Heart right ventricle (tissue), 16 donors: ENCODE results near the gene TICAM1. TPM values are rescaled to one million over a fixed set of nuclear protein-coding genes. Genes with fewer than 3 reads are reported as not detected.
"Not testable (repeated sequence)": the region's sequence is repeated elsewhere in the genome, so short reads cannot be mapped to it uniquely, and the experiment has no call there.

Experiments
- ATAC-seq, 8 donors: fragments of 200-7000 bp; cut with Tn5 transposase; one replicate each; pipeline ENCODE4 v1.9.1; 2020; ENCODE audit warnings: mild to moderate bottlenecking in 8 of 8, moderate library complexity in 8 of 8, moderate number of reproducible peaks in 1 of 8
- DNase-seq, 2 donors: peaks; one replicate each; pipeline ENCODE4 v3.0.0-alpha.2; 2020
- H3K27ac ChIP-seq, 10 donors: fragments of 200-600 bp; sonication (generic) in 2 of 10; one replicate each; pipeline versions ENCODE4 v1.5.0 to v1.8.0; 2020 to 2022; ENCODE audit warnings: mild to moderate bottlenecking in 3 of 10
- H3K27me3 ChIP-seq, 7 donors: fragments of 200-600 bp; one replicate each; pipeline ENCODE4 v1.8.0; 2021 to 2022; ENCODE audit warnings: mild to moderate bottlenecking in 2 of 7
- H3K36me3 ChIP-seq, 9 donors: fragments of 200-600 bp; sonication (generic) in 1 of 9; one replicate each; pipeline versions ENCODE4 v1.5.0 to v1.8.0; 2020 to 2022; ENCODE audit warnings: mild to moderate bottlenecking in 2 of 9
- H3K4me1 ChIP-seq, 9 donors: fragments of 200-600 bp; sonication (generic) in 1 of 9; one replicate each; pipeline versions ENCODE4 v1.5.0 to v1.8.0; 2020 to 2022; ENCODE audit warnings: mild to moderate bottlenecking in 4 of 9
- H3K4me3 ChIP-seq, 10 donors: fragments of 200-600 bp; sonication (generic) in 2 of 10; one replicate each; pipeline versions ENCODE4 v1.5.0 to v1.8.0; 2020 to 2022; ENCODE audit warnings: mild to moderate bottlenecking in 7 of 10, moderate library complexity in 2 of 10
- H3K9me3 ChIP-seq, 11 donors: fragments of 200-600 bp in 10 of 11; sonication (generic) in 2 of 11; one replicate each; pipeline versions ENCODE4 v1.5.0 to v1.8.0; 2013 to 2022; ENCODE audit warnings: mild to moderate bottlenecking in 2 of 11, control low read depth in 1 of 11, moderate library complexity in 1 of 11
- CTCF ChIP-seq, 9 donors: fragments of 200-600 bp; sonication (generic) in 2 of 9; IDR thresholded peaks; one replicate each; pipeline versions ENCODE4 v1.5.0 to v1.8.0; 2021 to 2022; ENCODE audit warnings: antibody characterized with exemption in 9 of 9, mild to moderate bottlenecking in 5 of 9, moderate library complexity in 1 of 9
- WGBS, 2 donors: extraction: QIAGEN DNeasy Blood & Tissue Kit; methylation state at CpG; one replicate each; pipeline ENCODE4 v1.1.7; 2013; ENCODE audit warnings: inconsistent platforms in 1 of 2; 5-methylcytosine and 5-hydroxymethylcytosine counted together
- intact Hi-C, 10 donors: fragments of 100-400 bp; cut with DNase I; formaldehyde crosslinking; loops; one replicate each; pipeline versions ENCODE4 v1.11.1 to v1.14.2; 2022
- polyA plus RNA-seq, 2 donors: library from polyadenylated mRNA; stranded (reverse); fragments of 200-250 nt; gene quantifications; one replicate each; pipeline ENCODE4 v1.2.3, GENCODE V29; 2013
- total RNA-seq, 10 donors: library from RNA; stranded (reverse); fragmentation: NEBNext Ultra II Directional in 3 of 10; extraction: Animal tissue kit (Norgen Biotek cat#: 25700) in 3 of 10; gene quantifications; one replicate each; pipeline versions ENCODE4 v1.2.1 to v1.2.4, GENCODE V29; 2021 to 2023
- donor health status: Arrhythmogenic right ventricular cardiomyopathy.
- donor health status: ischemic (EF 13 %, LVEDD 7.1; RV severe dilation, severe dysfunction).
- donor health status: healthy with polysubstance abuse.
- donor health status: DM: no; HTN: yes; CAD: no.
- donor health status: DM: no; HTN: no; CAD: no.
- donor health status: ischemic (EF 25% LVEDD 6.9; RV normal size, moderate dysfunction).
- donor health status: ischemic (EF 25% LVEDD 5.7; RV mildly dilated, moderate dysfunction).
- donor health status: healthy.
- donor health status: DM: yes; HTN: yes; CAD: no.
- donor health status: Ischemic cardiomyopathy.
- donor health status: ischemic (EF 35%, LVEDD 5.7; RV mildly dilated, moderate dysfunction).
- donor health status: nonischemic (EF 11% LVEDD 7.7; RV severe dilation, severe dysfunction).
- donor health status: DM: yes; HTN: yes; CAD: no.
- donor health status: PGD.
- donor health status: ischemic (EF 29% LVEDD 5.4; RV normal size, mild dysfunction).
- donor health status: nonischemic (EF 23%, LVEDD 6.1; RV moderate dilation, normal function).

The TICAM1 gene
- total and polyA plus RNA-seq, 12 donors: 4.5 to 11.1 (median 6.4) TPM

GRCh38 chr19:4844348-4845179, 13.1 kb upstream of the TICAM1 start:
- ATAC-seq (peak in 7 of 8 donors; percentile 52 to 75 (median 67)), DNase-seq (peak; percentile 39 to 49)
- H3K36me3 ChIP-seq: peaks cover 0 to 96% (median 11%) of the 10 kb centered on the region in 9 donors
- no peak overlapping the region for H3K4me3 ChIP-seq
- no peak for TF ChIP-seq CTCF (IDR thresholded peaks at IDR 0.05)
- 76 to 79% methylated on average over 10 of the region's 10 CpGs for WGBS, 2 donors
- no peaks in the 10 kb centered on the region for H3K9me3 ChIP-seq
- peak overlapping the region in 3 of 10 donors; percentile 14 to 40 (median 31) for H3K27ac ChIP-seq
- intact Hi-C loops: no loop called here
- peaks cover 0 to 9% (median 0%) of the 10 kb centered on the region in 9 donors for H3K4me1 ChIP-seq
- no peaks in the 10 kb centered on the region for H3K27me3 ChIP-seq

GRCh38 chr19:4843647-4843965, 12.1 kb upstream of the TICAM1 start:
- no peaks in the 10 kb centered on the region for H3K27me3 ChIP-seq
- DNase-seq (no peak), ATAC-seq (no peak)
- no peak for TF ChIP-seq CTCF (IDR thresholded peaks at IDR 0.05)
- intact Hi-C loops: no loop called here
- WGBS, 2 donors: 96 to 99% methylated on average over 6 of the region's 6 CpGs
- peaks cover 0 to 97% (median 15%) of the 10 kb centered on the region in 9 donors for H3K36me3 ChIP-seq
- H3K9me3 ChIP-seq: no peaks in the 10 kb centered on the region
- H3K27ac ChIP-seq: no peak overlapping the region
- H3K4me1 ChIP-seq: peaks cover 0 to 9% (median 0%) of the 10 kb centered on the region in 9 donors
- H3K4me3 ChIP-seq: no peak overlapping the region

- 97 to 98% methylated on average over 17 of the region's 17 CpGs for WGBS, 2 donors
- intact Hi-C loops: no loop called here
- no peak for TF ChIP-seq CTCF (IDR thresholded peaks at IDR 0.05)
Observed at GRCh38 chr19:4839192-4839591, 7.7 kb upstream of the TICAM1 start.

GRCh38 chr19:4832776-4833175, 1.3 kb upstream of the TICAM1 start:
- H3K4me1 ChIP-seq: peaks cover 0 to 30% (median 15%) of the 10 kb centered on the region in 9 donors
- H3K27ac ChIP-seq: no peak overlapping the region
- ATAC-seq (no peak), DNase-seq (no peak)
- WGBS, 2 donors: 91 to 93% methylated on average over 5 of the region's 5 CpGs
- TF ChIP-seq CTCF (IDR thresholded peaks at IDR 0.05): no peak
- peaks cover 0 to 6% (median 2%) of the 10 kb centered on the region in 9 donors for H3K36me3 ChIP-seq
- intact Hi-C loops: no loop called here
- no peak overlapping the region for H3K4me3 ChIP-seq
- no peaks in the 10 kb centered on the region for H3K9me3 ChIP-seq
- no peaks in the 10 kb centered on the region for H3K27me3 ChIP-seq

More at GRCh38 chr19:4839192-4839591, 7.7 kb upstream of the TICAM1 start:
- H3K27me3 ChIP-seq: no peaks in the 10 kb centered on the region
- peaks cover 0 to 67% (median 15%) of the 10 kb centered on the region in 9 donors for H3K36me3 ChIP-seq
- no peaks in the 10 kb centered on the region for H3K9me3 ChIP-seq
- no peak overlapping the region for H3K27ac ChIP-seq
- H3K4me3 ChIP-seq: no peak overlapping the region
- H3K4me1 ChIP-seq: peaks cover 0 to 14% (median 0%) of the 10 kb centered on the region in 9 donors
- ATAC-seq (no peak), DNase-seq (no peak)

GRCh38 chr19:4831979-4832340, 448 bp upstream of the TICAM1 start:
- intact Hi-C loops: loop anchor here in 1 of 10 donors (2.0 kb wide), 1 partner anchor 15 kb away; no protein-coding TSS in a partner anchor
- peak overlapping the region; percentile 72 to 99 (median 94) for H3K27ac ChIP-seq
- ATAC-seq: peak in 1 of 8 donors; percentile 40
- 38 to 54% methylated on average over 9 of the region's 9 CpGs for WGBS, 2 donors
- not testable (repeated sequence) for H3K27me3 ChIP-seq, H3K36me3 ChIP-seq, DNase-seq, H3K9me3 ChIP-seq
- H3K4me3 ChIP-seq: peak overlapping the region; percentile 60 to 99 (median 92)
- H3K4me1 ChIP-seq: peaks cover 0 to 25% (median 15%) of the 10 kb centered on the region in 9 donors
